GM18868 (cell line): ENCODE data around the gene KLHL26.

ENCODE experiments used
- ATAC-seq: cut with Tn5 transposase; IDR thresholded peaks from one replicate; pipeline ENCODE4 v1.9.1; 2021; ENCODE audit warnings: mild to moderate bottlenecking, moderate library complexity; ENCODE audit not compliant: unreplicated experiment

KLHL26 gene

DNA sequence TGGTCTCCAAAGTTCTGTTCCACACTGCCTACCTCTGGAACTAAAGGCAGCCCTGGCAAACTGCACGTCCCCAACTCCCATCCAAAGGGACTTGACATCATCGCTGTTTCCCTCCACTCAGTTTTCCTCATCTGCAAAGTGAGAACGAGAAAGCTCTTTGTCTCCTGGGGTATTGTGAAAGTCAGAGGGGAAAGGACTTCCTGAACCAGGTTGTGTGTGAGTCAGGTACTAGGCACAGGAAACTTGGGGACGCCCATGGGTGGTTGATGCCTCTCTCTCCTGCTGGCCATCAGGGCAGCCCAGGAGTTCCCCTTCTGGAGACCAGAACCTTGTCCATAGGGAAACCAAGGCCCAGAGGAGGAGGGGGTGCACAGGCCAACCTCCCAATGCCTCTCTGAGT lies 35.0 kb upstream of the KLHL26 start:
- no peak for ATAC-seq

DNA sequence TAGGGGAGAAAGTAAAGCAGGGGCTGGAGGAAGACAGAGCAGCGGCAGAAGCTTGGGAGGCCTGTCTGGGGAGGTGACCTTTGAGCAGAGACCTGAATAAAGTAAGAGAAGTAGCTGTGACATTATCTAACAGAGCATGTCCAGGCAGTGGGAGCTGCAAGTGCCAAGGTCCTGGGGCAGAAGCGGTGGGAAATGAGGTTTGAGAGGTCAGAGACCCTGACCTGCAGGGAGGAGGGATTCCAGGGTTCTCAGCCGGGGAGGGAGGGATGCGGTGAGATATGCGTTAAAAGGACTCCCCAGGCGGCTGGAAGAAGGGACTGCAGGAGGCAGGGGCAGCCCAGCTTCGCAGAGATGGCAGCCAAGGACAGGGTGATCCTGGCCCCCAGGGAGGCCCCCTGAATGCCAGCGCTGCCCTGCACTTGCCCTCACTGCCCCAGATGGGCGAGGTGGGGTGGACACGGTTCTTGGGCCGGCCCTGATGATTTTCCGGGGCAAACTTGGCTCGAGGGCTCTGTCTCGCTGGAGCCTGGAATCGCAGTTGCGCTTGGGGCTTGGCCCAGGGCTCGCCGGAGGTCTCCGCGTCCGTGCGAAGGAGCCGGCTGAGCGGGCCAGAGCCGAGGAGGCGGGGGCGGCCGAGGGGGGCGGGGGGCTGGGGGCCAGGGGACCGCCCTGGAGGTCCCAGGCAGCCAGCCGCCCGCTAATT lies 33.4 kb upstream of the KLHL26 start:
- no peak for ATAC-seq

DNA sequence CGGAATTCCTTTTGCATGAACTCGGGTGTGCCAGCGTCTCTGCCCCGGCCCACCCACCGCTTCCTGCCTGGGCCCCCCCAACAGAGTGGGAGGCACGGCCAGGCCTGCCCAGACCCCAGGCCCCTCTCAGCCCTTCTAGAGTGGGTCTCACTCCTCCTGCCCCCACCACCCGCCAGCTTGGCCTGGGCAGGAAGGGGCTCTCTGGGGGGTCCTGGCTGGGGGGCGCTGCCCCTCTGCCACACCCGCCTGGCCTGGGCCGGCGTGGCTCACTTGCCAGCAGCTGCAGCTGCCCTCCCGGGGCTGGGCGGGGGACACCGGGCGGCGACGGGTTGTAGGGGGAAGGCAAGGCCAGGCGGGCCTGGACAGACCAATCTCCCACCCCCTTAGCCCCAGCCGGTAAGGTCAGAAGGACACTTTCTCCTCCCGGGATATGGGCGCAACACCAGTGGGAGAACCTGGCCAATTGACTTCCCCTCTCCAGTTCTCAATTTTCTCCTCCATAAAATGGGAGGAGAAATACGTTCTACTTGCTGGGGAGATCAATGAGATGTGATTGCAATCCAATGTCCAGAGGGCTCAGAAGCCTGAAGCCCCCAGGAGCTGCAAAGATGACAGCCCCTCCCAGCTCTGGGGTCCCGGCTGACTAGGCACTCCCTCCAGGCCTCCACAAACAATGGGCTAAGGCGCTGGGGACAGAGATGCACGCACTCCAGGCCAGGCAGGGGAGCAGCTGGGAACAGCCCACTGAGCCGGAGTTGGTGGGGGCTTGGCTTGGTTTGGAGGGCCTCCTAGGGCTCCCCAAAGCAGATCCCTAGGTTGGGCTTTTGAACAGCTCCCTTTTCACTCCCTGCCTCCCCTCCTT lies 32.6 kb upstream of the KLHL26 start:
- ATAC-seq = no peak

DNA sequence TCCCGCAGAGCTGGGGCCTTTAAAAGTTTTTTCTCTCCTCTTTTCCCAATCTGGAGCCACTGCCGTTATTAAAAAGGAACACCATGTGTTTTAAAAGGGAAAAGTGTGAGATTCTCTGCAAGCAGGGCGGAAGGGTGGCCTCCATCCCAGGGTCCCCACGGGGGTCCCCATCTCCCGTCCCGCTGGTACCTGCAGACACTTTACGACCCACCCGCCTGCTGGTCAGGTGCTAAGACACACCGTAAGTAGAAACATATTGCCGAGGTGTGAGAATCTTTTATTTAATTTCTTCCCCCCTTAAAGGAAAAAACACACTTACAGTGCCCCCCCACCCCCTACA lies 32.0 kb upstream of the KLHL26 start:
- no peak for ATAC-seq

DNA sequence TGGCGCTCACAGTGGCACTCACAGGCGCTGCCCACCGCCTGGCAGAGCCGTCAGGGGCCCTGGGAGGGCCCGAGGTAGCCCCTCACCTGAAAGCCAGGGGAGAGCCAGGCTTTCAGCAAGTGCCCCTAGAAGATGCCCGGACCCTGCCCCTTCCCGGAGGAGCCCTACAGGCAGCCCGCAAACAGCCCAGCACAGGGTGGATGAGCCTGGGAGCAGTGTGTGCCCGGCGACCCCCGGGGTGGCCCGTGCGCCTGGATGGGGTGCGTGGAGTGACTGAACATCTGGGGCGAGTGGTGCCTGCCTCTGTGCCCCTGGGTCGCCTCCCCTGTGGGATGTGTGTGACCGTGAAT lies 31.7 kb upstream of the KLHL26 start:
- no peak for ATAC-seq

DNA sequence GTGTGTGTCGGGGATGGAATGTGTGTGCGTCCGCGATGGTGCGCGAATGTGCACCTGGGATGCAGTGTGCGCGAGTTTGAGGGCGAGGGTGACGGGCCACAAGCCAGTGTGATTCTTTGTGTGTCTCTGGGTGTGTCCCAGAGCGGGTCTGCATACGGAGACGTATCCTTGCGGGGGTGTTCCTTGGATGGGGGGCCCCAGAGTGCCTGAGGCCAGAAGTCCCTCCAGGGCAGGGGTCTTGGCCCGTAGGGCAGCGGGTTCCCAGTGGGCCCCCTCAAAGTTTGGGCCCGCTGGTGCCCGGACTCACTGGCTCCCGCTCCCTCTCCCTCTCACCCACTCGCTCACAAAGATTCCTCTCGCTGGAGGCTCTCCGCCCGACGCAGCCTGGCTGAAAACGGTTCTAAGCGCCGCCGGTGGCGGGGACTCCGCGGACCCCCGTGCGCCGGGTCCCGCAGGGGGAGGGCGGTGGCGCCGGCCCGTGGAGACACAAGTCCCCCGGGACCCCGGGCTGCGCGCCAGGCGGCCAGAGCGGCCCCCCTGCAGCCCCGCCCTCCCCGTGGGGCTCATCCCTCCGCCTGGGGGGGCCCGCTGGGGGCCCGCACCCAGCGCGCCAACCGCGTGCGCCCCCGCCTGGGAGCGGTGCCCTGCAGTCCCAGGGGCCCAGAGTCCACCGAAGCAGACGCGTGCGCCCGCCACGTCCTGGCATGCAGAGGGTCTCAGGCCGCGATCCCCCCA lies 31.1 kb upstream of the KLHL26 start:
- no peak for ATAC-seq

DNA sequence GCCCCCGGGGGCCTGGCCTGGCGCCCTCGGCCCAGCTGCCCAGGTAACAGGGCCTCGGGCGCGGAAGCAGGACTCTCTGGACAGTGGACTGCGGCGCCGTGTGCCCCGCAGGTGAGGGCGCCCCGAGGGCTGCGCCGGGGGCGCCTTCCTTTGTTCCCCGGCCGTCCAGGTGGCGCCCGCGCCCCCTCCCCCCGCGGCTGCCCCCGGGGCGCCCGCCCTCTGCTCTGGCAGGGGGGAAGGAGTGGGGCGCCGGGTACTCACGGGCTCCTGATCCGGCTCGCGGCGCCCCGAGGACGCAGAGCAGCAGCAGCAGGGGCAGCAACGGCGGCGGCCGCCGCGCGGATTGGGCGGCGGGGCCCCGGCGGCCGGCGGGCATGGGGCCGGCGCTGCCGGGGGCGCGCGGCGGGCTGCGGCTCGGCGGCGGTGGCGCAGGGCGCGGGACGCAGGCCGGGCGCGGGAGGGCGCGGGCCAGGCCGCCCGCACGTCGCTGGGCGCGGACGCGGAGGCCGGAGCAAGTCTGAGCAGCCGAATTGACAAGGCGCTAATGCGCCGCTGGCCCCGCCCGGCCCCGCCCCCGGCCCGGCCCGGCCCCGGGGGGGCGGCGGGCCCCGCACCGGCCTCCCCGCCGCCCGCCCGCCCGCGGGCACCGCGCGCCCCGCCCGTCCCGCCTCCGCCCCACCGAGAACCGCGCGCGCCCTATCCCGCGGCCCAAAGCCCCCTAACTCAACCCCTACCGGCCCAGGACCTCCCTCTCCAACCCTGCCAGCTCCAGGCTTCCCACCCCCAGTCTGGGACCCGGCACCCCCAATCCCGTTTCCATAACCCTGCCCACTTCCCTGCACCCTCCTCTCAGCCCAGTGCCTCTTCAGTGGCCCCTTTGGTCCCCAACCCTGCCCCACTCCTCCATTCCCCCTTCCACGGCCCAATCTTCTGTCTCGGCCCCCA lies 30.3 kb upstream of the KLHL26 start, which contains the start of gene CRLF1:
TSS of gene CRLF1 (minus strand) at position 519 of the 945 bp plus-strand sequence. CDS start at position 376, 143 bp downstream.
- no peak for ATAC-seq

DNA sequence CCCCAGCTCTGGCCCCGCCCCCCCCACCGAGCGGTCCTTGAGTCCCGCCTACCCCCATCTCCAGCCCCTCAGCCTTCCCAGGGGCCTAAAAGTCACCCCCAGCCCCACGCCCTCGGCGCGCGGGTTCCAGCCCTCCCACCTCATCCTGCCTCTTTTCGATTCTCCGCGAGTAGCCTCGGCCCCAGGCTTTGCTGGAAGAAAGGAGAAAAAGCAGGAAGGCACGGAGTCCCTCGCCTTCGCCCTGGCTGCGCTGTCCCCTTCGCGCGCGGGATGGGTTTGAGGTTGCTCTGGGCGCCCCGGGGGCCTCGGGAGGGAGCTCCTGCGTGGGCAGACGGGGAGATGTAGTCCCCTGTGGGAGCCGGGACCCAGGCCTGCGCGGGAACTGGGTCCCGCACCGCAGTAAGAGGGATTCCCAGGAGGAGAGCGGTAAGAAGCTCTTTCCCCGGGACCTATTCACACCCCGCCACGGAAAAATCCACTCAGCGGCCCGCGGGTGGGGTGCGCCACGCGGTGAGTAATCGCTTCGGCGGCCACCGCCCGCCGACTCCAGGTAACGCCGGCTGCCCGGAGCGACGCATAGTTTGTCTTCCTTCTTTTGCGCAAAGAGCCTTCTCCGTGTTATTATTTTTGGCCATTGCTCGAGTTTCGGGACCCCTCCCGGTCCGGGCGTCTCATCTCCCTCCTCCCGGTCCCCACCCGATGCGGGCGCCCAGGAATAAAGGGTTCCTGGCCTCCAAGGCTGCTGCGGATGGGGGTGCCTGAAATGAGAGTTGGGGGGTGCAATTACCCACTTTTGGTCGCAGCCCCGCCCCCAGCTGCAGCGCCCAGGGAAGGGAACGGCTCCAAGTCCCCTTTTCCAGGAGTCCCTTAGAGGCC lies 29.4 kb upstream of the KLHL26 start:
- no peak for ATAC-seq

DNA sequence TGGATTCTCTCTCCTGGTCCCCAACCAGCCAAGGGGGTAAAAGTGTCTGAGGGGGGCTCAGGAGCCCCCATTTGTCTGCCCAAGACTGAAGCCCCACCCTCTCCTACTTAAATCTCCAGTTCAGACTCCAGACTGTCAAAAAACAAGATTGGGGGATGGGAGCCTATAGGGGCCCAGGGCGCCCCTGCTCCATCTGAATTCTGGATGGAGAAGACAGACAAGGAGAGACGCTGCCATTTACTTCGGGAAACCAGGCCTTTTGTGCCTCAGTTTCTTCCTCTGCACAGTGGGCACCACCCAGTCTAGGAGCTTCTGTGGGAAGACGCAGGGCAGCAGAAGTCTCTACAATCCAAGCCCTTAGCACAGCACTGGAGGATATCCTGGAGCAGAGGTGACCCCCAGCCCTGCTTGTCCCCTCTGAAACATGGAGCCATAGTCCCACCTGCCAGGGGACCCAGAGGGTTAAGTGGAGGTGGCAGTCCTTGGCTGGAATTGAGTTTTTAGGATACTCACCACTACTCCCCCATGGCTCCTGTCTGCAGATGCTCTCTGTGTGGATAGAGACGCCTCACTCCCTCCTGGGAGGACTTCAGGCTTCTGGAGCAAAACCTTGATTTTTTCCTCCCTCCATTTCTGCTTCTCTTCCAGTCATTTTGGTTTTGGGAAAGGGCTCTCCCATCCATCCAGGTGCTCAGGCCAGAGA lies 28.6 kb upstream of the KLHL26 start:
- no peak for ATAC-seq

DNA sequence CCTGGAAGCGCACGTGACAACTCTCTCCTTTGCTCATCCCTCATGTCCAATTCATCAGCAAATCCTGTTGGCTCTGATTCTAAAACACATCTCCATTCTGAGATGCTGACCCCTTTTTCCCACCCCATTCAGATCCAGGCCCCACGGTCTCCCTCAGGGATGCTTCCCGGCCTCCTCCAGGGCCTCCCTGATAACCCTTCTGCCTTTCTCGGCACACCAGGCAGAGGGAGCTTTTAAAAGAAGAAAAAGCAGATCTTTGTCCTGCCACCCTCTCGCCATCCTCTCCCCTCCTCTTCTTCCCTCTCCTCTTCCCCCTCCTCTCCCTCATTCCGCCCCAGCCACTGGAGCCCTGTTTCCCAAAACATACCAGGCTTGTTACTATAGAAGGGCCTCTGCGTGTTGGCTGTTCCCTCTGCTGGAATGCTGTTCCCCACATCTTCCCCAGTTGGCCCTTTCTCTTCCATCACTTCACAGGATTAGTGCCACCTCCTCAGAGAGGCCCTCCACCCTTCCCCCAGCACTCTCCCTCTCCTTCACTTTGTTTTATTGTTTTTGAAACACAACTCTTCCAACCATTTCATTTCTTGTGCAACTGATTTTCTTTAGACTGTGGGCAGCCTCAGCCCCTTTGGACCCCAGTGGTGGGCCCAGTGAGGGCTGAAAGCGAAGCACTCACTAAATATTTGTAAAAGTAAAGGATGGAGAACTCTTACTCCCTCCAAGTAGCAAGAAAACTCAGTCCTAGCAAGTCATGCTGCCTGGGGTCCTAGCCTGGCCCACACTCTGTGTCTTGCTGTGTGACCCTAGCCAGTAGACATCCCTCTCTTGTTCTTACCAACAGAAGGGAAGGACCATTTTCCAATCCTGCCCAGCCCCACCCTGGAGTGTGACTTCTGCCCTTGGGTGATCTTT lies 27.8 kb upstream of the KLHL26 start:
- no peak for ATAC-seq

DNA sequence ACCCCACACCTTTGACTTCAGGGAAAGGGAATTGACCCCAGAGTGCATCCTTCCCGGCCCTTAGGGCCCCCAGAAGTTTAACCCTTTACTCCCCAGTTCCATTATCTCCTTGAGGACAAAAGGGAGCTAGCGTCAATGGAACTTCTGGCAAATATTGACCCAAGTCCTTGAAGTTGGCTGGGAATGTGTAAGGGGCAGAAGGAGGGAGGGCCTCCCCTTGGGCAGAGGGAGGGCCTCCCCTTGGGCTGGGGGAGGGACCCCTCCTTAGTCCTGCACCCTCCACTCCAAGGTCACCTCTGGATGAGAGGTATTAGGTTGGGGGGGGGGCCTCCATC lies 27.1 kb upstream of the KLHL26 start:
- ATAC-seq = no peak

DNA sequence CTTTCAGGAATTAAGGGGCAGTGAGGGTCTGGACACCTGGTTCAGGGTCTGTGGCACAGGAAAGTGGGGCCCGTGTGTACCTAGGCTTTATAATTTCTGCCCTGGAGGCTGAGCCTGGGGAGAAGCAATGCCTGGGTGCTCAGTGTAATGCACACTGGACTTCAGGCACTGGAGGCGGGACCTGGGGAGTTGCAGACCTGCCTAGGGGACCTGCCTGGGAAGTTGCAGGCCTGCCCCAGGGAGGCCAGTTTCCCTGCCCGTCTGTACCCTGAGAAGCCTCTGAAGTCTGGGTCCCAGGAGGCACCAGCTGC lies 26.6 kb upstream of the KLHL26 start:
- no peak for ATAC-seq

DNA sequence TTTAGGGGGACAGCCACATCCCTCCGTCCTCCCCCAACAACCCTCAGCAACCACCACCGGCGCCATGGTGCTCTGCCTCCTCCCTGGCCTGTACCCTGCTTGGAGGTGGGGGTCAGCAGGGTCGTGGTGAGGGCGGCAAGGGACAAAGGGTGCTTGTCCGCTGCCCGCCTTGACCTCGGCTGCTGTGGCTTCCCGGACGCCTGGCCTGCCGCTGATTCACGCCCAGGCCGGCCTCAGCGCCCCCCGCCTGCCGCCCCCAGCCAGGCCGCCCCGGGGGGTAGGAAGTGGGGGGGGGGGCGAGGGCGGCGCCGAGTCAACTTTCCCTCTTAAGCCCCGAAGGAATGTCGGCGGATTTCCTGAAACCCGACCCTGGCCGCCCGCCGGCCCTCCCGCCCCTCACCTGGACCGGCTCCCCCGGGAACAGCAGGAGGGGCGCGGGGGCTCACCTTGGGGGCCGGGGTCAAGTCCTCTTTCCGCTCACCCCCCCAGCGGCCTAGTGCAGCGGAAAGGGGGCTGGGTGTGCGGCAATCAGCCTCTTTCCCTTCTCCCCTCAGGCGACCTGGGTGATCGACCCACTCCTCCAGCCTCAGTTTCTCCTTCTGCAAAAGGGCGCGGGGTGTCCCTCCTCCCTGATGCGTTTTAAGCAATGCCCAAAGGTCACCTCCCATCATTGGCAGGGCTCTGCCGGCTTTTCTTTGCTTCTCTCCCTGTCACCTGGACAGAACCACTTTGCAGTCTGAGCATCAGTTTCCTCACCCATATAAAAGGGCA lies 26.1 kb upstream of the KLHL26 start:
- ATAC-seq = no peak

DNA sequence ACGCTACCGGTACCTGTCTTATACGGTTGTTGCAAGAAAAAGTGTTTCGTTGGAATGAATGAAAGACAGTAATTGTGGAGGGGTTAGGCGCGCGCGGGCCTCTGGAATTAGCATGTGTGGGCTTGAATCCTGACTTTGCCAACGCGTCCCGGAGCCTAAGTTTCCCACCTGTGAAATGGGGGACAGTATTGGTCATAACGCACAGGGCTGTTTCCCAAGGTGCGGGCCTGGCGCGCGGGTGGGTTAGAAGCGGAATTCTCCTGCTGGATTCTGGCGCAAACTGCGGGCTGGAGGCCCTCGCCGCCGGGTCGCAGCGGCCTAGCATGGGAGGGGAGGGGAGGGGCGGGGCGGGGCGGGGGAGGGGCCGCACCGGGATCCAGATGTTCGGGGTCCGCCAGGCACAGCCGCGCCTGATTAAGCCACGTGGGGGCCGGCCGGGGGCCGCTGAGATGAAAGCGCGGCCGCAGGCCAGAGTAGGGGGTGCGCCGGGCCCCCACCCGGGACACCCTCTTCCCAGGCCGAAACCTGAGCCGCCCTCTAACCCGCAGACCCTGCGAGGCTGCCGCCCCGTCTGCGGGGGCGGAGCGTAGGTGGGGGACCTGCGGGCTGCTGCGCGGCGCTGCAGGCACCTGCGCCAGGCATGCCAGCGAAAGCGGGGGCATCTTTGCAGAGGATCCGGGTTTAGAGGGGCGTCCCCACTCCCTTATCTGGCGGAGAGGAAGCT lies 25.3 kb upstream of the KLHL26 start:
- ATAC-seq = no peak

DNA sequence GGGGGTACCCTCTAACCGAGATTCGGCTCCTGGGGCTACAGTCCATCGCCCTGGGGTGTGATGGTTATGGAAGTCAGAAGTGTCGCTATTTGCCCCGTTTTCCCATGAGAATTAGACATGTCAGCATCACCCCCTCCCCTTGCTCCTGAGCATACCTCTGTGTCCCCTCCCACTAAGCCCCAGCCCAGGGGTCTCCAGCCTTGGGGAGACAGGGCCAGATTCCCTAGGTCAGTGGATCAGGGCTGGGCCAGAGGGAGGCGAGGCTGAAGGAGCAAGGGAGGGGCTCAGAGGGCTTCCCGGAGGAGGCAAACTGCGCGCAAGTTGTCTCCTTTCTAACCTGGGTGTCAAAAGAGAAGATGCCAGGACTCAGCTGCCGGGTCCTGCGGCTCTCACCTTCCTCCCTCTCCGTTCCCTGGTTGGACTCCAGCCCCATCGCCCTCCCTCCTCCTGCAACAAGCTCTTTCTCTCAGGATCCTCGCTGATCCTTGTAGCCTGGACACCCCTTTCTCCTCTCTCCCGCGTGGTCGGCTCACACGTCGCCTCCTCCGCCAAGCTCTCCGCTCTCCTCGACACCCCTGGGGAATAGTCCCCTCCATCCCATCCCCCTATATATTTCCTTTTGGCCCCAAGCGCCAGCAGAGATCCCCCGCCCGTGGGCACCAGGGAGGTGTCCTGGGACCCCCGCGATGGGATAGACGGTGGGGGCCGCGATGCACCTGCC lies 24.6 kb upstream of the KLHL26 start:
- ATAC-seq = no peak
